Activated naive CD8-positive, alpha-beta T cell (primary cell): Measurements from ENCODE around the gene ZG16B.

ENCODE experiments used
- H3K27ac Mint-ChIP-seq: one replicate; pipeline ENCODE4 v1.8.0; 2021; ENCODE audit warnings: mixed read lengths
- H3K27me3 Mint-ChIP-seq: one replicate; pipeline ENCODE4 v1.8.0; 2021; ENCODE audit warnings: mixed read lengths
- H3K36me3 Mint-ChIP-seq: one replicate; pipeline ENCODE4 v1.8.0; 2021; ENCODE audit warnings: mixed read lengths
- H3K4me1 Mint-ChIP-seq: one replicate; pipeline ENCODE4 v1.8.0; 2021; ENCODE audit warnings: low read depth, mixed read lengths
- H3K4me3 Mint-ChIP-seq: one replicate; pipeline ENCODE4 v1.8.0; 2021; ENCODE audit warnings: mild to moderate bottlenecking, mixed read lengths
- H3K9me3 Mint-ChIP-seq: one replicate; pipeline ENCODE4 v1.8.0; 2021; ENCODE audit warnings: low read depth, mixed read lengths

ZG16B gene

DNA sequence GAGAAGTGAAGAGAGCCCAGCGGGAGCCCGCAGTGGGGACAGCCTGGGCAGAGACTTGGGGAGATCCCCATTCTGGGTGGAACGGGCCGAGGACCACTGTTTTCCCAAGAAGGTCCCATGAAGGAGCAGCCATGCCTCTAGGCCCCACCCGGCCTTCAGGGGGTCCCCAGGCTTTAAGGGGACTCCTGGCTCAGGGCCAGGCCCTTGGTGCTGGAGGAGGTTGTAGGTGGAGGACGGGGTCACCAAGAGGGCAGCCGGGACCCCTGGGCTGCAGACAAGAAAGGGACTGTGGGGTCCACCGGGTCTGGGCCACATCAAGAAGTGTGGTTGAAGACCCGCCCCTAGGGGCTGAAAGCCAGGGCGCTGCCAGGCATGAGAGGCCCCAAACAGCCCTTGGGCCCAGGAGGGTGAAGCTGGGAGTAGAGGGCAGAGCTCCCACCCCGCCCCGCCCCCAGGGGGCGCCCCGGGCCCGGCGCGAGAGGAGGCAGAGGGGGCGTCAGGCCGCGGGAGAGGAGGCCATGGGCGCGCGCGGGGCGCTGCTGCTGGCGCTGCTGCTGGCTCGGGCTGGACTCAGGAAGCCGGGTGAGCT, 13.3 kb upstream of the ZG16B start, which contains the start of gene PRSS21:
TSS of gene PRSS21 (plus strand) at position 487 of the 589 bp plus-strand sequence. CDS start at position 519, 32 bp downstream.
- Mint-ChIP-seq H3K4me3 (peak within 1 kb of the TSS; percentile 57), H3K27ac (peak within 1 kb of the TSS; percentile 61), H3K4me1 (no peaks in the 10 kb centered on the region), H3K36me3 (no peaks in the 10 kb centered on the region), H3K27me3 (no peaks in the 10 kb centered on the region), H3K9me3 (no peaks in the 10 kb centered on the region)

DNA sequence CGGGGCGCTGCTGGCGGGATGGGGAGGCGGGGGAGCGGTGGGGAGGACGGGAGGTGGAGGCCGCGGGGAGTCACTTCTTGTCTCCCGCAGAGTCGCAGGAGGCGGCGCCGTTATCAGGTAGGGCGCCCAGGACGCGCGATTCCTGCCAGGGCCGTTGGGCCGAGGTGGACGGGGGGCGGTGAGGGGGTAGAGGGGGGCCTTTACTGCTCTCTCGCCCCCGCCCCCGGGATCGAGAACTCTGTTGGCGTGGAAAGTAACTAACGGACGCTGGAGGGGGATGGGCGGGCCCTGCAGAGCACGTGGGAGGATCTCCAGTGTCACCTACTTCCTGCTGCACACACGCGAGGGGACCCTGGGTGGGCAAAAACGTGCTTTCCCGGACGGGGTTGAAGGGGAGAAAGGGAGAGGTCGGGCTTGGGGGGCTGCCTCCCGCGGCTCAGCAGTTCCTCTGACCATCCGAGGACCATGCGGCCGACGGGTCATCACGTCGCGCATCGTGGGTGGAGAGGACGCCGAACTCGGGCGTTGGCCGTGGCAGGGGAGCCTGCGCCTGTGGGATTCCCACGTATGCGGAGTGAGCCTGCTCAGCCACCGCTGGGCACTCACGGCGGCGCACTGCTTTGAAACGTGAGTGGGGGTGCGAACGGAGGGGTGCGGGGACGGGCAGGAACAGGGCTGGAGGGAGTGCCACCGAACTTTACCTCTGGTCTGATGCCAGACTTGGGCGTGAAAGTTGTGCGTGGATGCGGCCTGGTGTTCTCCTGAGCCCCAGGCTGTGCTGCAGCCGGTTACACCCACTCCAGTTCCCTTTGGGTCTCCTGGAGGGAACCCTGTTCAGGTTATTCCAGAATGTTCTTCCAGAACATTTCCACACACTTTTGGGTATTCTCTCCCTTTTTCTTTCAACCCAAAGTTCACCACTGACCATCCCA, 12.5 kb upstream of the ZG16B start:
- H3K27ac Mint-ChIP-seq: peak overlapping the region; percentile 61
- no peaks in the 10 kb centered on the region for H3K4me1 Mint-ChIP-seq
- no peaks in the 10 kb centered on the region for H3K27me3 Mint-ChIP-seq
- H3K36me3 Mint-ChIP-seq: no peaks in the 10 kb centered on the region
- peak overlapping the region; percentile 57 for H3K4me3 Mint-ChIP-seq
- H3K9me3 Mint-ChIP-seq: no peaks in the 10 kb centered on the region

DNA sequence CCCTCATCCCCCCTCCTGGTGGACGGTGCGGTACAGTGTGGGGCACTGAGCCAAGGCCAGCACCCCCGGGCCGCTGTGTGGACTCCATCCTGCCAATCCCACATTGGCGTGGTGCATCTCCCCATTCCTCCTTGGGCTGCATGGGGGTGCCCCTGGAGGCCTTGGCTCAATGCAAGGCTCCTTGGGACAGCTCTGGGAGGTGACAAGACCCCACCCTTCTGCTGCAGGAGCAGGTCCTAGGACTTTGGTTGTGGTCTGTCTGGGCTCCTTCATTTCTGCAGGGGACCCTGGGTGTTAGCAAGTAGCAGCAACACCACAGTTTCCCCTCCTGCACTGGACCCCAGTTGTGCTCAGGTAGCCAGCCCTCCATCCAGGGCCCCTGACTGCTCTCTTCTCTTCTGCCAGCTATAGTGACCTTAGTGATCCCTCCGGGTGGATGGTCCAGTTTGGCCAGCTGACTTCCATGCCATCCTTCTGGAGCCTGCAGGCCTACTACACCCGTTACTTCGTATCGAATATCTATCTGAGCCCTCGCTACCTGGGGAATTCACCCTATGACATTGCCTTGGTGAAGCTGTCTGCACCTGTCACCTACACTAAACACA, 11.7 kb upstream of the ZG16B start:
- Mint-ChIP-seq H3K4me3 (peak overlapping the region; percentile 53), H3K27ac (no peak overlapping the region), H3K36me3 (no peaks in the 10 kb centered on the region)

DNA sequence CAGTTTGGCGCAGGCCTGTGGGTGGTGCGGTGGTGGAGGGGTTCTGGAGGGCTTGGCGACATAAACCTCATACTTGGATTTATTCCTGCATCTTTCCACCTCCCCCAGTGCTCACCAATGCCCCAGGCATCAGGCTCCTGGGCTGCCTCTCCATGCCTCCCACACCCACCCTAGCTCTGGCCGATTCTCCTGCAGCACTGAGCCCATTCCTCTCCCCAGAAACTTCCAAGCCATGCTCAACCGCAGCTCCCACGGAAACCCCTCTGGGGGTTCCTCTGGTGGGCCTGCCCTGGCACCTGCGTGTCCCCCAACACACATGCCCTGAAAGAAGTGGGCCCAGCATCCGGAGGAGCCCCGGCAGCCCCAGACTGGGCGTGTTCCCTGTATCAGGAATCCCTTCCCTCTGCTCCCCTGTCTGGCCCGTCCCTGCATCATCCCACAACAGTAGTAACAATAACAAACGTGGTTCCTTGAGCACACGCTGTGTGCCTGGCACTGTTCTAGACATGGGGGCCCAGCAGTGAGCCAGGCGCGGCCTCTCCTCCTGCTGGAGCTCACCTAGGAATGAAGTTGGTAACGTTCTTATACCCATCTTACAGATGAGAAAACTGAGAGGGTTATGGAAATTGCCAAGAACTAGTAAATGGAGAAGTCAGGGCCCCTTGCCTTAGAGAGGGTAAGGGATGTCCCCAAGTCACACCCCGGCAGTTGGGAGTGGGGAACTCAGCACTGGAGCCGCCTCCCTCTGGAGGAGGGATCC, 10.7 kb upstream of the ZG16B start:
- no peaks in the 10 kb centered on the region for H3K27me3 Mint-ChIP-seq

More for the DNA sequence above, 11.7 kb upstream of the ZG16B start:
- Mint-ChIP-seq H3K9me3 (no peaks in the 10 kb centered on the region), H3K4me1 (no peaks in the 10 kb centered on the region), H3K27me3 (no peaks in the 10 kb centered on the region)

DNA sequence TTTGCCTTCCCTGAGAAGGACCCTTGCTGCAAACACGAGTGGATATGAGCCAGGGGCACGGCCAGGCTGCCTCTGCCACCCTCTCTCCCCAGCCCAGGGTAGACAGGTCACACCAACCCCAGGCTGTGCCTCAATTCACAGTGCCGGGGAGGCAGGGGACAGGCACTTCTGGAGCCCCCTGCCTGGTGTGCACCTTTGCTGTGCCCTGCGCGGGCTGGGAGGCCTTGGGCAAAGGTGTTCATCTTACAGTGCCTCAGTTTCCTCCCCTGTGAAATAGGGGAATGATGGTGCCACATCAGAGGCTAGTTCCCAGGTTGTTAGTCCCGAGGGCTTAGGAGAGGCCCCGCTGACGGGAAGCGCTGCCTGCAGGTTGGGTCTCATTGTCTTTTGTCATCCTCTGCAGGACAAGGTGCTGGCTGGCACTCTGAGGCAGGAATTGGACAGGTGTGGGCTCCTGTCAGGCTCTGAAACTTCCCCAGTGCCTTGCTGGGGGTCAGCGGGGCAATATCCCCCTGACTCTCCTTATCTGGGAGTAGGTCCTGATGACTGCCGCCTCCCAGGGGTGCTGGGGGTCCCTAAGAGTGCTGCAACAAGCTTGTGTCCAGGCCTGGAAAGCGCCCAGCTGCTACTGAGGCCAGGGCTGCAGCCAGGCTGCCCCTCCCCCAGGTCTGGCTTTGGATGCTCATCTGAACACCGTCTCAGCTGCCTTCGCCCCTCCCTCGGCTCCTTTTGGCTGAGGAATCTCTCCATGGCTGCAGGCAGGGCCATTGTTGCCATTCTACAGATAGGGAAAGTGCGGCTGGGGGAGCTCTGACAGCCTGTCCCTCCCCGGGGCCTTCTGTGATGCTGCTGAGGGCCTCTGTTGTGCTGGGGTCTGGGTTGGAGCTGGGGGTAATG, 9.9 kb upstream of the ZG16B start:
- Mint-ChIP-seq H3K4me1 (no peaks in the 10 kb centered on the region), H3K36me3 (no peaks in the 10 kb centered on the region), H3K4me3 (no peak overlapping the region), H3K9me3 (no peaks in the 10 kb centered on the region), H3K27me3 (no peaks in the 10 kb centered on the region), H3K27ac (no peak overlapping the region)

More for the DNA sequence above, 10.7 kb upstream of the ZG16B start:
- no peaks in the 10 kb centered on the region for H3K4me1 Mint-ChIP-seq
- H3K9me3 Mint-ChIP-seq: no peaks in the 10 kb centered on the region
- no peak overlapping the region for H3K27ac Mint-ChIP-seq
- H3K4me3 Mint-ChIP-seq: no peak overlapping the region
- no peaks in the 10 kb centered on the region for H3K36me3 Mint-ChIP-seq

DNA sequence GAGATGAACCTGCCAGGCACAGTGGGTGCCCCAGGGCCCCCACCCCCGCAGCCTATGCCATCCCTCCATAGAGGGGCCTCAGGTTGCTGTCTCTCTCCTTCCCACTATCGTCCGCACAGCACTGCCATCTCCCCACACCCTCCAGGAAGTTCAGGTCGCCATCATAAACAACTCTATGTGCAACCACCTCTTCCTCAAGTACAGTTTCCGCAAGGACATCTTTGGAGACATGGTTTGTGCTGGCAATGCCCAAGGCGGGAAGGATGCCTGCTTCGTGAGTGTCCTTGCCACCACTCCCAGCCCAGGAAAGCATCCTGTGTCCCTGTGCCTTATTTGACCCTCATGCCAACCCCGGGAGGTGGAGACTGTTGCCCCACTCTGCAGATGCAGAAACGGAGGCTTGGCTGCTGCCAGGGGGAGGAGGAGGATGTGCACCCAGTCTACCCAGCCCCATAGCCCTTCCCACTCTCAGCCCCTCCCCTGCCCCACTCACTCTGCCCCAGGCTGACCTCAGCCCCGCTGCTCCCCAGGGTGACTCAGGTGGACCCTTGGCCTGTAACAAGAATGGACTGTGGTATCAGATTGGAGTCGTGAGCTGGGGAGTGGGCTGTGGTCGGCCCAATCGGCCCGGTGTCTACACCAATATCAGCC, 9.1 kb upstream of the ZG16B start:
- no peak overlapping the region for H3K27ac Mint-ChIP-seq
- H3K4me3 Mint-ChIP-seq: no peak overlapping the region
- H3K36me3 Mint-ChIP-seq: no peaks in the 10 kb centered on the region
- no peaks in the 10 kb centered on the region for H3K4me1 Mint-ChIP-seq
- no peaks in the 10 kb centered on the region for H3K27me3 Mint-ChIP-seq
- no peaks in the 10 kb centered on the region for H3K9me3 Mint-ChIP-seq

DNA sequence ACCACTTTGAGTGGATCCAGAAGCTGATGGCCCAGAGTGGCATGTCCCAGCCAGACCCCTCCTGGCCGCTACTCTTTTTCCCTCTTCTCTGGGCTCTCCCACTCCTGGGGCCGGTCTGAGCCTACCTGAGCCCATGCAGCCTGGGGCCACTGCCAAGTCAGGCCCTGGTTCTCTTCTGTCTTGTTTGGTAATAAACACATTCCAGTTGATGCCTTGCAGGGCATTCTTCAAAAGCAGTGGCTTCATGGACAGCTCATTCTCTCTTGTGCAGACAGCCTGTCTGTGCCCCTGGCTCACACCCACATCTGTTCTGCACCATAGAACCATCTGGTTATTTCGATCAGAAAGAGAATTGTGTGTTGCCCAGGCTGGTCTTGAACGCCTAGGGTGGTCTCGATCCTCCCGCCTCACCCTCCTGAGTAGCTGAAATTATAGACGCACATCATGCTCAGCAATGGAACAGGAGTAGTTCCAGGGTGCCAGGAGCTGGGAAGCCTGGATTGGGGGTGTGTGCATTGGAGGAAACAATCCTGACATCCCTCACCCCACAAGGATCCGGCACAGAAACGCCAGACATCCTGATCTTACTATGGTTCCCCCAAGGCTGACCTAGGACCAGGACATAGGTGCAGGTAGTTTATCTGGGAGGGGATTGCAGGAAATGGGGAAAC, 8.5 kb upstream of the ZG16B start:
- Mint-ChIP-seq H3K27me3 (no peaks in the 10 kb centered on the region), H3K27ac (no peak overlapping the region), H3K4me3 (no peak overlapping the region), H3K4me1 (no peaks in the 10 kb centered on the region), H3K9me3 (no peaks in the 10 kb centered on the region), H3K36me3 (no peaks in the 10 kb centered on the region)

DNA sequence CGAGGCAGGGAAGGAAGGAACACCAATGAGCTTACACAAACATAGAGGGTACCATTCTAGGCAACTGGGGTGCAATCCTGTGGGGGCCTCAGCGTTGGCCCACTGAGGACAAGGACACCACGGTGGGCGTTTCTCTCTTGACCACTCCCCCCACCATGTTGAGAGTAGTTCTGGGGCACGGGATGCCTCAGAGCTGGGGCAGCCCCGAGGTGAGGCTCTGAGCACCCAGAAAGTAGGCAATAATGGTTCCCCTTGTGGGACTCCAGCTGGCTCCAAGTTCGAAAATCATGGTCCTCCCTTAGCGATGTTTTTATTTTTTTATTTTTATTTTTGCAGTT, 8.0 kb upstream of the ZG16B start:
- Mint-ChIP-seq H3K4me1 (no peaks in the 10 kb centered on the region), H3K36me3 (no peaks in the 10 kb centered on the region), H3K4me3 (no peak overlapping the region), H3K27me3 (no peaks in the 10 kb centered on the region), H3K27ac (no peak overlapping the region), H3K9me3 (no peaks in the 10 kb centered on the region)

DNA sequence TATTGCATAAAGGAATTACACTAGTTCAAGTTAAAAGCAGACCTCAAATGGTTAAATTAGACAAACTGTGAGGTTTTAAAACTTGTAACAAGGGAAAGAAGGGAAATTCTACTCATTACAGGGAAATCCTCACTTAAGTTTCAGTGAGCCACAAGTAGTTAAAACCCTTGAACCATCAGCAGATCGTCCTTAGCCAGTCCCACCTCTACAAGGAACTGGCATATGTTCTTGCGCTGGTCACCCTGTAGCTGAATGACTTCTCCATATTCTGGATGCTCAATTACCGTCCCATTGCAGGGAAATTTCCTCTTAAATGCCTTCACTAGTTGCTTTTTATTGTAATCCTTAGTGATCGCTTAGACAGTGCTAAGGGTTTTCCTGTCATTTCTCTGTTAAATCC, 7.6 kb upstream of the ZG16B start:
- Mint-ChIP-seq H3K9me3 (no peaks in the 10 kb centered on the region), H3K4me1 (no peaks in the 10 kb centered on the region), H3K4me3 (no peak overlapping the region), H3K36me3 (no peaks in the 10 kb centered on the region), H3K27ac (no peak overlapping the region), H3K27me3 (no peaks in the 10 kb centered on the region)

DNA sequence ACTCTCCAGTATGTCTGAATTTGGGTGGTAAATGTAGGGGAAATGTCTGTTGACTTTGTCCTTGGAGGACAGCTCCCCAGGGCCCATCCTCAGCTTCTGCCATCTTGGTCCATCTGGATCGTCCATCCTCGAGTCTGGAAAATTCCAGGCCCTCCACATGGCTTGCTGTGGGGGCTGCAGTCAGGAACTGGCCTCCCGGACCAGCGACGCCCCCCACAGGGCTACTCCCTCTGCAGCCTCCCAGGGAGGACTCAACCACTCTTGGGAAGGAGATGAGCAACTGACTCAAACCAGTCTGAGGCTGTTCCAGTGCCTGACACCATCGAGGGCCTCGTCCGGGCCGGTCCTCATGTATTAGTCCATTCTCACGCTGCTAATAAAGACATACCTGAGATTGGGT, 5.5 kb upstream of the ZG16B start:
- Mint-ChIP-seq H3K27ac (no peak overlapping the region), H3K36me3 (no peaks in the 10 kb centered on the region), H3K9me3 (no peaks in the 10 kb centered on the region), H3K27me3 (no peaks in the 10 kb centered on the region), H3K4me3 (no peak overlapping the region), H3K4me1 (no peaks in the 10 kb centered on the region)

DNA sequence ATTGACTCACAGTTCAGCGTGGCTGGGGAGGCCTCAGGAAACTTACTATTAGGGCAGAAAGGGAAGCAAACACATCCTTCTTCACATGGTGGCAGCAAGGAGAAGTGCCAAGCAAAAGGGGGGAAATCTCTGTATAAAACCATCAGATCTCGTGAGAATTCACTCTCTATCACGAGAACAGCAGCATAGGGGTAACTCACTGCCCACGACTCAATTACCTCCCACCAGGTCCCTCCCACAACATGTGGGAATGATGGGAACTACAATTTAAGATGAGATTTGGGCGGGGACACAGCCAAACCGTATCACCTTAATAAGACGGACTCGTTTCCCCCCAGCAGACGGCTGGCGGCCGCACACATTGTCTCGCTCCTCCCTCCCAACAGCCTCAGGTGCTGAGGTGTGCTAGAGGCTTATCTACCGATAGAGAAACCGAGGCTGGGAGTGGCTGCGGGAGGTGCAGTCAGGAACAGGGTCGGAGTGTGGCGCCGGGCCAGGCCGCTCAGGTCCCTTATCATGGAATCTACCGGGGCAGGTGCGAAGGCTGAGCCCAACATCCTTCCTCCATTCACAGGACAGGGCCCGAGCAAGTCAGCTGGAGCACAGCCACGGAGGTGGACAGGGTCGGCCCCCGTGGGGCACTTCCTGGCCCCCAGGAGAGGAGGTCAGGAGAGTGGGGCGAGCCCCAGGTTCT, 4.9 kb upstream of the ZG16B start:
- Mint-ChIP-seq H3K27ac (no peak overlapping the region), H3K9me3 (no peaks in the 10 kb centered on the region), H3K4me3 (no peak overlapping the region), H3K36me3 (no peaks in the 10 kb centered on the region), H3K27me3 (no peaks in the 10 kb centered on the region), H3K4me1 (no peaks in the 10 kb centered on the region)

DNA sequence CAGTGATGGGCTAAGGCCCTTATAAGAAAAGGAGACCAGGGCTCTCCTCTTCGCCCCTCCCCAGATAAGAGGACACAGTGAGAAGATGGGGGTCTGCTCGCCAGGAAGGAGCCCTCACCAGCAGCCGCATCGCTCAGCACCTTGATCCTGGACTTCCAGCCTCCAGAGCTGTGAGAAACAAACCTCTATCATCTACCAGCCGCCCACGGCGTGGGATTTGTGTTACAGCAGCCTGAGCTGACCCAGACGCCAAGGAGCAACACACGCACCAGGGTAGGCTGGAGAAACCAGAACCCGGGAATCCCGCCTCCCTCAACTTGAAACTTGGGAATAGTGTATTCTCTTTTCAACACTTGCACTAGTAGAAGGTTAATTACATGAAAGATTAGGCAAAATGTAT, 4.2 kb upstream of the ZG16B start:
- H3K36me3 Mint-ChIP-seq: no peaks in the 10 kb centered on the region
- H3K4me3 Mint-ChIP-seq: no peak overlapping the region
- no peaks in the 10 kb centered on the region for H3K4me1 Mint-ChIP-seq
- no peaks in the 10 kb centered on the region for H3K9me3 Mint-ChIP-seq
- peaks cover under 1% of the 10 kb centered on the region for H3K27me3 Mint-ChIP-seq
- H3K27ac Mint-ChIP-seq: no peak overlapping the region
